GM21447 (cell line): ENCODE data around the gene CACNB2.
A peak's percentile ranks its signal among the peaks of the same experiment; 100 is the strongest.

Experiments
- ATAC-seq: cut with Tn5 transposase; IDR thresholded peaks from one replicate; pipeline ENCODE4 v1.9.1; 2021; ENCODE audit not compliant: unreplicated experiment

Gene CACNB2

GRCh38 chr10:18328941-18329340 is 188.7 kb downstream of the CACNB2 start:
- no peak for ATAC-seq

- ATAC-seq = no peak
Measured at GRCh38 chr10:18332048-18332447, 191.8 kb downstream of the CACNB2 start.

- ATAC-seq = no peak
Measured at GRCh38 chr10:18332484-18332883, 192.3 kb downstream of the CACNB2 start.

- no peak for ATAC-seq
Measured at GRCh38 chr10:18333621-18334020, 193.4 kb downstream of the CACNB2 start.

GRCh38 chr10:18334116-18334867 is 194.1 kb downstream of the CACNB2 start:
- ATAC-seq = no peak

- no peak for ATAC-seq
Measured at GRCh38 chr10:18340496-18341051, 200.3 kb downstream of the CACNB2 start.

GRCh38 chr10:18341055-18341454 is 200.8 kb downstream of the CACNB2 start:
- ATAC-seq = no peak

GRCh38 chr10:18343573-18343972 is 203.3 kb downstream of the CACNB2 start:
- no peak for ATAC-seq

- no peak for ATAC-seq
Measured at GRCh38 chr10:18345308-18345707, 205.1 kb downstream of the CACNB2 start.

GRCh38 chr10:18350340-18350739 is 210.1 kb downstream of the CACNB2 start:
- ATAC-seq = no peak

- ATAC-seq = no peak
Measured at GRCh38 chr10:18351421-18351820, 211.2 kb downstream of the CACNB2 start.

- no peak for ATAC-seq
Measured at GRCh38 chr10:18352175-18352574, 212.0 kb downstream of the CACNB2 start.

GRCh38 chr10:18359812-18360211 is 219.6 kb downstream of the CACNB2 start:
- no peak for ATAC-seq

GRCh38 chr10:18362892-18363291 is 222.7 kb downstream of the CACNB2 start:
- no peak for ATAC-seq

- peak; percentile 55 for ATAC-seq
Measured at GRCh38 chr10:18364987-18365775, 225.0 kb downstream of the CACNB2 start.

- no peak for ATAC-seq
Measured at GRCh38 chr10:18367840-18368239, 227.6 kb downstream of the CACNB2 start.

- no peak for ATAC-seq
Measured at GRCh38 chr10:18368273-18368672, 228.0 kb downstream of the CACNB2 start.

GRCh38 chr10:18368682-18369081 is 228.5 kb downstream of the CACNB2 start:
- no peak for ATAC-seq

GRCh38 chr10:18369859-18370473 is 229.7 kb downstream of the CACNB2 start:
- no peak for ATAC-seq

- no peak for ATAC-seq
Measured at GRCh38 chr10:18376650-18377049, 236.4 kb downstream of the CACNB2 start.

- no peak for ATAC-seq
Measured at GRCh38 chr10:18377898-18378297, 237.7 kb downstream of the CACNB2 start.

- no peak for ATAC-seq
Measured at GRCh38 chr10:18378766-18379165, 238.5 kb downstream of the CACNB2 start.
